ENCODE measurements around the gene TEX261.

DNA sequence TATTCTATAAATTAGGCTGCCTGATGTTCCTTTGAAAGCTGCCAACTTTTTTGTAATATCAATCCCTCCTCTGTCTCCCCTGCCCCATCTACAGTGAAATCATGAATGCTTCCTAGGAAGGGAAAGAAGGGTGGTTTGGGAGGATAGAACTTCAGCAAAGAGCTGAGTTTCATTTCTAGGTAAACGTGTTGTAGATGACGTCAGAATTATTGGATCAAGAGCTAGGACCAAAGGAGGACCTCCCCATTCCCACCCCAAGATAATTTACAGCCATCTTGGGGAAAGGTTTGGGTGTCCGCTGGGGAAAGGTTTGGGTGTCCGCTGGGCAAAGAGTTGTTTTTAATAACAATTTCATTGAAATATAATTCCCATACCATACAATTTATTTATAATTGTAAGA is 27.5 kb downstream of the TEX261 start:
- TF ChIP-seq, protein P1, sequence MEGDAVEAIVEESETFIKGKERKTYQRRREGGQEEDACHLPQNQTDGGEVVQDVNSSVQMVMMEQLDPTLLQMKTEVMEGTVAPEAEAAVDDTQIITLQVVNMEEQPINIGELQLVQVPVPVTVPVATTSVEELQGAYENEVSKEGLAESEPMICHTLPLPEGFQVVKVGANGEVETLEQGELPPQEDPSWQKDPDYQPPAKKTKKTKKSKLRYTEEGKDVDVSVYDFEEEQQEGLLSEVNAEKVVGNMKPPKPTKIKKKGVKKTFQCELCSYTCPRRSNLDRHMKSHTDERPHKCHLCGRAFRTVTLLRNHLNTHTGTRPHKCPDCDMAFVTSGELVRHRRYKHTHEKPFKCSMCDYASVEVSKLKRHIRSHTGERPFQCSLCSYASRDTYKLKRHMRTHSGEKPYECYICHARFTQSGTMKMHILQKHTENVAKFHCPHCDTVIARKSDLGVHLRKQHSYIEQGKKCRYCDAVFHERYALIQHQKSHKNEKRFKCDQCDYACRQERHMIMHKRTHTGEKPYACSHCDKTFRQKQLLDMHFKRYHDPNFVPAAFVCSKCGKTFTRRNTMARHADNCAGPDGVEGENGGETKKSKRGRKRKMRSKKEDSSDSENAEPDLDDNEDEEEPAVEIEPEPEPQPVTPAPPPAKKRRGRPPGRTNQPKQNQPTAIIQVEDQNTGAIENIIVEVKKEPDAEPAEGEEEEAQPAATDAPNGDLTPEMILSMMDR (IDR thresholded peaks at IDR 0.05) = no peak
- no peak for TF ChIP-seq POLR2A (IDR thresholded peaks at IDR 0.05)

All from testis (tissue), 2 donors.